Epithelial cell of esophagus (primary cell): ENCODE results near the gene SLC66A3.
"Not testable (repeated sequence)": the region's sequence is repeated elsewhere in the genome, so short reads cannot be mapped to it uniquely, and the experiment has no call there.

Experiments used
- DNase-seq: peaks from one replicate; pipeline ENCODE4 v3.0.0; 2010; ENCODE audit warnings: low read depth
- H3K4me3 ChIP-seq: 2 replicates; pipeline ENCODE4 v1.5.1; 2011; ENCODE audit warnings: mild to moderate bottlenecking, low read length, control low read depth
- TF ChIP-seq, protein P1 (sequence below): IDR thresholded peaks from 2 replicates; pipeline ENCODE4 v1.5.1; 2011; ENCODE audit warnings: low read depth, mild to moderate bottlenecking, low read length, control low read depth, inconsistent platforms; ENCODE audit not compliant: insufficient read depth; ENCODE audit errors: missing control alignments

The SLC66A3 gene

DNA sequence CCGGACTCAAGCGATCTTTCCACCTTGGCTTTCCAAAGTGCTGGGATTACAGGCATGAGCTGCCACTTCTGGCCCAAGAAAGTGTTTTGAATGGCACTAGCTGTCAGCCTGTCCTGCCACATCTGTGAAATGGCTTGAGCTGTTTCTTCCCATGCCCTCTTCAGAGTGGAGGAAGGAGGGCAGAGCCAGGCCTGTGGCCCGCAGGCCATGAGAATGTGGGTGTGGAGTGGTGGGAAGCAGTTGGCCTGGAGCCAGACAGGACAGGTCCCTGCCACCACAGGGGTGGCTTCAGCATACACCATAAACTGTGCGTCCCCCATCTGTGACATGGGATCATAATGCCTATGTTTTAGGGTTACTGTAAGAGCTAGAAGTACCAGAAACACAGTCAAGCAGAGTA lies 6.5 kb downstream of the SLC66A3 start:
- TF ChIP-seq, protein P1, sequence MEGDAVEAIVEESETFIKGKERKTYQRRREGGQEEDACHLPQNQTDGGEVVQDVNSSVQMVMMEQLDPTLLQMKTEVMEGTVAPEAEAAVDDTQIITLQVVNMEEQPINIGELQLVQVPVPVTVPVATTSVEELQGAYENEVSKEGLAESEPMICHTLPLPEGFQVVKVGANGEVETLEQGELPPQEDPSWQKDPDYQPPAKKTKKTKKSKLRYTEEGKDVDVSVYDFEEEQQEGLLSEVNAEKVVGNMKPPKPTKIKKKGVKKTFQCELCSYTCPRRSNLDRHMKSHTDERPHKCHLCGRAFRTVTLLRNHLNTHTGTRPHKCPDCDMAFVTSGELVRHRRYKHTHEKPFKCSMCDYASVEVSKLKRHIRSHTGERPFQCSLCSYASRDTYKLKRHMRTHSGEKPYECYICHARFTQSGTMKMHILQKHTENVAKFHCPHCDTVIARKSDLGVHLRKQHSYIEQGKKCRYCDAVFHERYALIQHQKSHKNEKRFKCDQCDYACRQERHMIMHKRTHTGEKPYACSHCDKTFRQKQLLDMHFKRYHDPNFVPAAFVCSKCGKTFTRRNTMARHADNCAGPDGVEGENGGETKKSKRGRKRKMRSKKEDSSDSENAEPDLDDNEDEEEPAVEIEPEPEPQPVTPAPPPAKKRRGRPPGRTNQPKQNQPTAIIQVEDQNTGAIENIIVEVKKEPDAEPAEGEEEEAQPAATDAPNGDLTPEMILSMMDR, result no peak
- no peak overlapping the region for H3K4me3 ChIP-seq
- DNase-seq, result no peak

DNA sequence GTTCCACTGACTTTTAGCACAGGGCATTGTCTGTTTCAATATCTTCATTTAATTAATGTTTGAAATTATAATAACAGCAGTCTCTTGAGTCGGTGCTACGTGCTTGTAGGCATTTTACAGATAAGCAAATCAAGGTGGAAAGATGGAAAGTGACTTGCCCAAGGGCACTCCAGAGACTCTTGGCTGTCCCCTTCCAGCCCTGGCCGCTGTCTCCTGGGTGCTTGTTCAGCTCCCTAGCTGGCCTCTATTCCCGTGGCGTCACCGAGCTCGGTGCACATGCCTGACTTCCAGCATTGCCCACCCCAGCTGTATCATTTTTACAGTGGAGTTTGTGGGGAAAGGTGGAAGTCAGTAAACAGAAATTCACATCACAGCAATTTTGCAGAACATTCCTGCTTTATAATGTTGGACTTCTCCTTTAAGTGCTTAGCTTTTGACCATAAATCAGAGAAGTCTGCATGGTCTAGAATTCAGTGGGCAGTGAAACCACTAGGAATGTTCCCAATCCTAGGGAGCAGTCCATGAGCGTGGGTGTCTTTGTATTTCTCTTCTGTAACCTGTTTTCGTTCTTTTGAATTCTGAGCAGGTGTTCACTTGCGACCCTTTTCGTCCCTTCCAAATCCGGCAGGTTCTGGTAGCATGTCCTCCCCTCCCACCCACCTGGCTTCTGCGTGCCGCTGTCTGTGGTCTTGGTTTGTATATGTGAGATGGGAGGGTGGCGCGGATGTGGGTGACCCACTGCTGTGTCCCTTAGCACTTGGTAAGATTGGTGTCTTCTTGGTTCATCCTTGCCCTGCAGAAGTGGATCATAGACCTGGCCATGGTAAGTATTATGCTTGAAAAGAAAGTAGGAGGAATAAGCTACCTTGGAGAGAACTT lies 8.4 kb downstream of the SLC66A3 start:
- H3K4me3 ChIP-seq, result no peak overlapping the region
- TF ChIP-seq, protein P1, result no peak
- no peak for DNase-seq

DNA sequence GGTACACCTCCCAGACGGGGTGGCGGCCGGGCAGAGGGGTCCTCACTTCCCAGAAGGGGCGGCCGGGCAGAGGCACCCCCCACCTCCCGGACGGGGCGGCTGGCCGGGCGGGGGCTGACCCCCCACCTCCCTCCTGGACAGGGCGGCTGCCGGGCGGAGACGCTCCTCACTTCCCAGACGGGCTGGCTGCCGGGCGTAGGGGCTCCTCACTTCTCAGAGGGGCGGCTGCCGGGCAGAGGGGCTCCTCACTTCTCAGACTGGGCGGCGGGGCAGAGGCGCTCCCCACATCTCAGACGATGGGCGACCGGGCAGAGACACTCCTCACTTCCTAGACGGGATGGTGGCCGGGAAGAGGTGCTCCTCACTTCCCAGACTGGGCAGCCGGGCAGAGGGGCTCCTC lies 9.8 kb downstream of the SLC66A3 start:
- DNase-seq, H3K4me3 ChIP-seq: not testable (repeated sequence)

DNA sequence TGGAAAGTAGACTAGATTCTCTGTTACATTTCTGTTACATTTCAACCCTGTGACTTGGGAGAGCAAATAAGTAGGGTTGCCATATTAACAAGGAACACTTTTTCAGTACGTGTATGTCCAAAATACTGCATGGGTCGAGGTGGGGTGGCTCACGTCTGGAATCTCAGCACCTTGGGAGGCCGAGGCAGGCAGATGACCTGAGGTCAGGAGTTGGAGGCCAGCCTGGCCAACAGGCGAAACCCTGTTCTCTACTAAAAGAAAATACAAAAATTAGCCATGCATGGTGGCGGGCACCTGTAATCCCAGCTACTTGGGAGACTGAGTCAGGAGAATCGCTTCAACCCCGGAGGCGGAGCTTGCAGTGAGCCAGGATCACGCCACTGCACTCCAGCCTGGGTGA lies 11.2 kb downstream of the SLC66A3 start:
- no peak for DNase-seq

DNA sequence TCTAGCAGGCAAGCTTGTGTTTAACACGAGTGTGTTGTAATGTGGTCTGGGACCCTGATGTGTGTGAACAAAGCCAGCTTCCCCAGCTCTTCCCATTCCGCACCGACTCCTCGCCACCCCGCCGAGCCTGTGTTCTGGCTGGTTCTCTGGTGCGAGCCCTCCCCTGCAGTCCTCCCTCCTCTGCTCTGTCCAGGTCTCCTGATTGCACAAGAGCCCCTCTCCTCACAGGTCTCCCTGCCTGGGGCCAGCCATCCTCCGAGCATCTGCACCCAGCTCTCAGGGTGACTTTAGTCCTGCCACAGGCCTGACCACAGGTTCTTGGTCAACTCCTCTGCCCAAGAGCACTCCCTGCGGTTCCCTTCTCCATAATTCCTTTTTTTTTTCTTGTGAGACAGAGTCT lies 13.2 kb downstream of the SLC66A3 start:
- H3K4me3 ChIP-seq, result no peak overlapping the region
- TF ChIP-seq, protein P1, result no peak
- DNase-seq, result no peak

More for the DNA sequence above, 11.2 kb downstream of the SLC66A3 start:
- H3K4me3 ChIP-seq, result no peak overlapping the region
- TF ChIP-seq, protein P1, result no peak

DNA sequence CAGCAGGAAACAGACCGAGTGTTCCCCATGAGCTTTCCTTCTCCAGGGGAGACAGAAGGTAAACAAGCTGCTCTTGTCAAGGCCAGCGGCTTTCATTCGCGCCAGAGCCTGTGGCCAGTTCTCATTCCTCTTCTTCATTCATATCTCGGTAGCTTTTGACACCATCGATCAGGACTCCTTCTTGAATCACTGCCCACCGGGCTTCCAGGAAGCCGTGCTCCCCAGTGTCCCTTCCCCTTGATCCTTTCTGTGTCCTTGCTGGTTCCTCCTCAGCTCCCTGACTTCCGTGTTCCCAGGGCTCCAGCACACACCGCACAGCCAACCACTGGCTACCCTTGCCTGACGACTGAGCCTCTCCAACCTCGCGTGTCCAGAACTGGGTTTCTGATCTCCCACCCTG lies 14.1 kb downstream of the SLC66A3 start:
- no peak for DNase-seq
- TF ChIP-seq, protein P1, result no peak
- no peak overlapping the region for H3K4me3 ChIP-seq

- no peak for DNase-seq
- TF ChIP-seq, protein P1, result no peak
Measured at GRCh38 chr2:11174222-11174621, 19.0 kb downstream of the SLC66A3 start.

More at GRCh38 chr2:11174222-11174621, 19.0 kb downstream of the SLC66A3 start:
- no peak overlapping the region for H3K4me3 ChIP-seq
